WTC11 (cell line): Measurements from ENCODE around the gene KLHDC4. TPM values are rescaled to one million over a fixed set of nuclear protein-coding genes. Genes with fewer than 3 reads are reported as not detected.

Experiments used
- ATAC-seq: fragments of 200-7000 bp; cut with Tn5 transposase; 2 replicates; pipeline ENCODE4 v1.10.0; 2021; ENCODE audit warnings: mild to moderate bottlenecking, moderate library complexity
- CTCF ChIA-PET: fragments of 300-600 bp; sonication (Branson Sonifier 250); formaldehyde crosslinking; loops from one replicate; lab custom pipeline; 2021; ENCODE audit warnings: antibody characterized with exemption; lab: Charles Lee
- POLR2A ChIA-PET: fragments of 350-600 bp; sonication (Branson Sonifier 250); formaldehyde crosslinking; loops from one replicate; lab custom pipeline; 2021; ENCODE audit warnings: antibody characterized with exemption; lab: Charles Lee
- DNase-seq: peaks from one replicate; pipeline ENCODE4 v3.0.0; 2021; ENCODE audit warnings: low spot score
- H3K27ac Mint-ChIP-seq: 2 replicates; pipeline ENCODE4 v1.8.0; 2021; ENCODE audit warnings: mixed read lengths
- H3K27me3 Mint-ChIP-seq: 2 replicates; pipeline ENCODE4 v1.8.0; 2021; ENCODE audit warnings: low read depth, mild to moderate bottlenecking, moderate library complexity, mixed read lengths
- H3K36me3 Mint-ChIP-seq: 2 replicates; pipeline ENCODE4 v1.8.0; 2021; ENCODE audit warnings: mixed read lengths
- H3K4me1 Mint-ChIP-seq: 2 replicates; pipeline ENCODE4 v1.8.0; 2022; ENCODE audit warnings: mixed read lengths
- H3K4me3 Mint-ChIP-seq: 2 replicates; pipeline ENCODE4 v1.8.0; 2021; ENCODE audit warnings: mild to moderate bottlenecking, moderate library complexity, mixed read lengths
- H3K9me3 Mint-ChIP-seq: 2 replicates; pipeline ENCODE4 v1.8.0; 2021; ENCODE audit warnings: mixed read lengths
- ATF3 ChIP-seq: sonication (generic); formaldehyde crosslinking; conservative IDR thresholded peaks from 2 replicates; pipeline ENCODE4 v1.8.1; 2022; ENCODE audit warnings: mild to moderate bottlenecking, missing genetic modification reagents
- CDX4 ChIP-seq: fragments of 250-450 bp; sonication (Bioruptor Pico); IDR thresholded peaks from 2 replicates; pipeline ENCODE4 v1.9.0; 2021; ENCODE audit warnings: moderate library complexity, mild to moderate bottlenecking, inconsistent platforms, borderline replicate concordance
- CREB1 ChIP-seq: sonication (generic); formaldehyde crosslinking; IDR thresholded peaks from 2 replicates; pipeline ENCODE4 v1.8.0; 2023; ENCODE audit warnings: mild to moderate bottlenecking, missing genetic modification reagents
- CTCF ChIP-seq: fragments of 200-600 bp; IDR thresholded peaks from 2 replicates; pipeline ENCODE4 v1.8.0; 2022; ENCODE audit warnings: antibody characterized with exemption
- E2F5 ChIP-seq: sonication (generic); formaldehyde crosslinking; IDR thresholded peaks from 2 replicates; pipeline ENCODE4 v1.8.1; 2022; ENCODE audit warnings: mild to moderate bottlenecking, moderate library complexity, missing genetic modification reagents
- ERG ChIP-seq: fragments of 250-450 bp; sonication (Bioruptor Pico); IDR thresholded peaks from 2 replicates; pipeline ENCODE4 v1.8.0; 2021; ENCODE audit warnings: mild to moderate bottlenecking
- FOXP1 ChIP-seq: sonication (generic); formaldehyde crosslinking; IDR thresholded peaks from 2 replicates; pipeline ENCODE4 v1.8.0; 2022; ENCODE audit warnings: missing genetic modification reagents, mild to moderate bottlenecking, moderate library complexity, borderline replicate concordance
- HMGXB4 ChIP-seq: sonication (generic); formaldehyde crosslinking; IDR thresholded peaks from 2 replicates; pipeline ENCODE4 v1.8.1; 2023; ENCODE audit warnings: mild to moderate bottlenecking, moderate library complexity, missing genetic modification reagents
- MXD4 ChIP-seq: fragments of 250-450 bp; sonication (Bioruptor Pico); IDR thresholded peaks from 2 replicates; pipeline ENCODE4 v1.8.0; 2021; ENCODE audit warnings: mild to moderate bottlenecking, moderate library complexity, borderline replicate concordance
- NFE2L1 ChIP-seq: sonication (generic); formaldehyde crosslinking; IDR thresholded peaks from 2 replicates; pipeline ENCODE4 v1.8.1; 2023; ENCODE audit warnings: missing genetic modification reagents
- NR2C2 ChIP-seq: sonication (generic); formaldehyde crosslinking; IDR thresholded peaks from 2 replicates; pipeline ENCODE4 v1.8.0; 2022; ENCODE audit warnings: mild to moderate bottlenecking, missing genetic modification reagents
- PRRX2 ChIP-seq: fragments of 250-450 bp; sonication (Bioruptor Pico); IDR thresholded peaks from 2 replicates; pipeline ENCODE4 v1.8.0; 2021; ENCODE audit warnings: mild to moderate bottlenecking
- ZBTB43 ChIP-seq: sonication (generic); formaldehyde crosslinking; IDR thresholded peaks from 2 replicates; pipeline ENCODE4 v1.8.1; 2023; ENCODE audit warnings: mild to moderate bottlenecking, missing genetic modification reagents
- ZNF121 ChIP-seq: sonication (generic); formaldehyde crosslinking; IDR thresholded peaks from 2 replicates; pipeline ENCODE4 v1.8.0; 2023; ENCODE audit warnings: missing genetic modification reagents
- ZNF138 ChIP-seq: sonication (generic); formaldehyde crosslinking; conservative IDR thresholded peaks from 2 replicates; pipeline ENCODE4 v1.8.1; 2022; ENCODE audit warnings: mild to moderate bottlenecking, moderate library complexity, missing genetic modification reagents
- ZNF219 ChIP-seq: sonication (generic); formaldehyde crosslinking; IDR thresholded peaks from 2 replicates; pipeline ENCODE4 v1.8.0; 2023; ENCODE audit warnings: missing genetic modification reagents, mild to moderate bottlenecking, borderline replicate concordance
- ZNF423 ChIP-seq: fragments of 250-450 bp; sonication (Bioruptor Pico); IDR thresholded peaks from 2 replicates; pipeline ENCODE4 v2.1.2; 2022; ENCODE audit warnings: mild to moderate bottlenecking, moderate library complexity
- ZNF512 ChIP-seq: sonication (generic); formaldehyde crosslinking; IDR thresholded peaks from 2 replicates; pipeline ENCODE4 v1.8.1; 2022; ENCODE audit warnings: missing genetic modification reagents, borderline replicate concordance
- total RNA-seq: library from RNA; stranded (reverse); gene quantifications from 3 replicates; pipeline ENCODE4 v1.2.3, GENCODE V29; 2021

KLHDC4 gene
- total RNA-seq, 1 experiment from 2014 or later, result 63.6 TPM

- no peaks in the 10 kb centered on the region; the same call in 1 of the 2 replicates for H3K36me3 Mint-ChIP-seq
- no peak overlapping the region for H3K4me3 Mint-ChIP-seq
- CTCF ChIA-PET, result no interaction called here
- no peak overlapping the region for H3K27ac Mint-ChIP-seq
- no peaks in the 10 kb centered on the region for H3K27me3 Mint-ChIP-seq
- H3K4me1 Mint-ChIP-seq, result no peaks in the 10 kb centered on the region
- H3K9me3 Mint-ChIP-seq, result no peaks in the 10 kb centered on the region
- TF ChIP-seq ZNF512 (no peak), E2F5 (CRISPR knock-in tag) (no peak), ZBTB43 (CRISPR knock-in tag) (no peak), CREB1 (CRISPR knock-in tag) (no peak), NFE2L1 (no peak), ZNF423 (CRISPR knock-in tag) (no peak), ZNF138 (no peak), FOXP1 (CRISPR knock-in tag) (no peak), HMGXB4 (CRISPR knock-in tag) (no peak), PRRX2 (CRISPR knock-in tag) (no peak), ATF3 (CRISPR knock-in tag) (no peak), ERG (CRISPR knock-in tag) (no peak), MXD4 (CRISPR knock-in tag) (no peak), CTCF (no peak)
- TF ChIP-seq, all 79 proteins: peak for 0
- no peak for ATAC-seq
- POLR2A ChIA-PET, result no interaction called here
- no peak for DNase-seq
Measured at GRCh38 chr16:87685766-87686165, 80.0 kb downstream of the KLHDC4 start.

GRCh38 chr16:87685405-87685755, 80.4 kb downstream of the KLHDC4 start:
- no peaks in the 10 kb centered on the region for H3K27me3 Mint-ChIP-seq
- ATAC-seq (no peak), DNase-seq (no peak)
- H3K36me3 Mint-ChIP-seq, result no peaks in the 10 kb centered on the region; the same call in 1 of the 2 replicates
- POLR2A ChIA-PET, result no interaction called here
- H3K4me1 Mint-ChIP-seq, result no peaks in the 10 kb centered on the region
- CTCF ChIA-PET, result no interaction called here
- TF ChIP-seq ZNF219 (CRISPR knock-in tag) (no peak), ATF3 (CRISPR knock-in tag) (no peak), ZNF121 (no peak), NR2C2 (CRISPR knock-in tag) (no peak), CDX4 (CRISPR knock-in tag) (no peak)
- no peak overlapping the region for H3K4me3 Mint-ChIP-seq
- no peak overlapping the region for H3K27ac Mint-ChIP-seq
- H3K9me3 Mint-ChIP-seq, result no peaks in the 10 kb centered on the region
